GM08714 (cell line): Measurements from ENCODE around the gene WDR88.
"Not testable (repeated sequence)": the region's sequence is repeated elsewhere in the genome, so short reads cannot be mapped to it uniquely, and the experiment has no call there.

ENCODE experiments used
- H3K4me3 ChIP-seq: fragments of 200-500 bp; sonication (Bioruptor generic); 2 replicates; pipeline ENCODE4 v1.5.1; 2014; ENCODE audit warnings: mild to moderate bottlenecking, low read length, inconsistent platforms
- ZNF274 ChIP-seq: IDR thresholded peaks from 2 replicates; pipeline ENCODE4 v1.6.1; 2012; ENCODE audit warnings: mild to moderate bottlenecking, low read depth, low read length

WDR88 gene

DNA sequence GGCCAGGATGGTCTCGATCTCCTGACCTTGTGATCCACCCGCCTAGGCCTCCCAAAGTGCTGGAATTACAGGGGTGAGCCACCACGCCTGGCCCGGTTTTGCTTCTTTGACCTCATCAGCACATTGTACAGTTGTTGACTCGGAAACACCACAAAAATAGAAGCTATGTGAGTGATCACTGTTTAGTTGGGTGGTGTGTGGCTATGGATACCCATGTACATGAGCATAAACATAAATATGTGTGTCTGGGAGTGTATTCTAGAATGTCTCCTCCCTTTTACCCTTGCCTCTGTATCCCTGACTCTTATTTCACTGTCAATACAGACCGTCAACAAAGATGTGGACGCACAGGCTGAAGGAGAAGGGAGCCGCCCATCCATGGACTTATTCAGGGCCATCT lies 14.4 kb upstream of the WDR88 start:
- no peak overlapping the region for H3K4me3 ChIP-seq
- TF ChIP-seq ZNF274, result no peak

DNA sequence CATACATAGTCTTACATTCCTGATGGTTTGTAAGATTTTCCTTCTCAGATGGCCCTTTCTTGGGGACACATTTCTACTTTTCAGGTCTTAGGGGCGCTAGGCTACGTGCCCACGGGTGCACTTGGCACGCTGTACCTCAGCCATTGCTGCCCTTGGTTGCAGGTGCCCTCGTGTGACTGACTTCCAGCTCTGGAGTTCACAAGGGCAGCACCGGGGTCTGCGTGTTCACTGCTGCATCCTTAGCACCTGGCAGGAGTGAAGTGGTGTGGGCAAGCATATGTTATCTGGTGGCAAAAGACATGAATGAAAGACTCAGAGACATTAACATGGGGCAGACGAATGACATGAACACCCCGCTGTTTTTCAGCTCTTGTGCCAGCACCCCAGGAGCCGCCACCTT lies 13.3 kb upstream of the WDR88 start:
- no peak for TF ChIP-seq ZNF274
- no peak overlapping the region for H3K4me3 ChIP-seq

DNA sequence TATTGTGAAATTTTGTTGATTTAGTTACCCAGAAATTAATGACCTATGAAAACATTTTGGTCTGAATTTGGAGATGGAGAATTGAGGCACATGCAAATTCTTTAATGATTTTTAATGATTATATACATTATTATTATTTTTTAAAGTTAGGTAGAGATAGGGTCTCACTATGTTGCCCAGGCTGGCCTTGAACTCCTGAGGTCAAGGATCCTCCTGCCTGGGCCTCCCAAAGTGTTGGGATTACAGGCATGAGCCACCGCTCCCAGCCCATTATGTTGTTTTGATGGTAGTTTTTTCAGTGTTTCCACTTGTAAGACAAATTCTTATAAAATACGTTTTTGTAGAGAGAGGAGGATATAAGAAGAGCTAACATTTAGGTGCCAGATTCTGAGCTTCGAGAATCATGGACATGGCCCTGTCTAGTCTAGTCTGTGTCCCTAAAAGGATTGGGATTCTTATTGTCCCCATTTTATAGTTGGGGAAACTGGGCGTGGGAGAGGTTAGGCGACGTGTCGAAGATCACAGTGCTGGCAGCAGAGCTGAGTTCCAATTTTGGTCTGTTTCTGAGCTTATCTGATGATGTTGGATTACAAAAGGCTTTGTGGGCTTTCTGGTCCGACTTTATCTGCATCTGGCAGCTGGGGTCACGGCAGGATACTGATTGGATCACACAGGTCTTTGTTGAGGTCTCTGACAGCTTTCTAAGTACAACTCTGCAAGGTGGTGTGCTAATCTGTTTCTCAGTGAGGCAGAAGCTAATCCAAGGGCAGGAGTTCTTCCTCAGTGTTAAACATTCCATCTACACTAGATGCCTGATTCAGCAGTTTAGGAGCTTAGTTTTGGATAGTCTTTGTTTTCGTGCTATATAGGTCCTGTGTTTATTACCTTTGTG lies 7.5 kb upstream of the WDR88 start:
- no peak overlapping the region for H3K4me3 ChIP-seq
- no peak for TF ChIP-seq ZNF274

DNA sequence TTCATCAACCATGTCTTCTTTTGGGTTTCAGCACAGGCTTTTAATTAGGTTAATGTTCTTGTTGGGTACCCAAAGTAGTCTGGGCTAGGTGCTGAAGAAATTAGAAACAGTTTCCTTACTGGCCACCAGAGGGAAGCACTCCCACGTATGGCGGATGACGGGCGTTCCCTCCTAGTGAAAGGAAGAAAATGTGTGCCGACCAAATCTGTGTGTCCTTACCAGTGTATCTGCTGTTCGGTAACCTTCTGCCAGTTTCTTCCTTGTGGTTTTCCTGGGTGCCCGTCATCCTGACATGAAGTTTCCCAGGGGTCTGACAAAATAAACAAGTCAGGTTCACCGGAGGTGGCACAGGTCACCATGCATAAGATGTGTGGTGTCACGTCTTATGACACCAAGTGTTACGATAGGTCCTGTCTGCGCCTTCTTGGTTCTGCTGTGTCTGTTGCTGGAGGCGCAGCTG lies 6.0 kb upstream of the WDR88 start:
- H3K4me3 ChIP-seq, result no peak overlapping the region
- no peak for TF ChIP-seq ZNF274

DNA sequence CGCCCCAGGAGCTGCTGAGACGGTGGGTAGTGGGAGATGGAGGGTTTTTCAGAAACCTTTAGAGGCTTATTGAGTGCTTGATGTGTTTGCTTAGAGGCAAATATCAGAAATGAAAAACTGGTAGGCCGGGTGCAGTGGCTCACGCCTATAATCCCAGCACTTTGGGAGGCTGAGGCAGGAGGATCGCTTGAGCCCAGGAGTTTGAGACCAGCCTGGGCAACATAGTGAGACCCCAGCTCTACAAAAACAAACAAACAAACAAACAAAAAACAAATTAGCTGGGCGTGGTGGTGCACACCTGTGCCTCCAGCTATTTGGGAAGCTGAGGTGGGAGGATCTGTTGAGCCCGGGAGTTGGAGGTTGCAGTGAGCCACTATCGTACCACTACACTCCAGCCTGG lies 5.2 kb upstream of the WDR88 start:
- not testable (repeated sequence) for H3K4me3 ChIP-seq

DNA sequence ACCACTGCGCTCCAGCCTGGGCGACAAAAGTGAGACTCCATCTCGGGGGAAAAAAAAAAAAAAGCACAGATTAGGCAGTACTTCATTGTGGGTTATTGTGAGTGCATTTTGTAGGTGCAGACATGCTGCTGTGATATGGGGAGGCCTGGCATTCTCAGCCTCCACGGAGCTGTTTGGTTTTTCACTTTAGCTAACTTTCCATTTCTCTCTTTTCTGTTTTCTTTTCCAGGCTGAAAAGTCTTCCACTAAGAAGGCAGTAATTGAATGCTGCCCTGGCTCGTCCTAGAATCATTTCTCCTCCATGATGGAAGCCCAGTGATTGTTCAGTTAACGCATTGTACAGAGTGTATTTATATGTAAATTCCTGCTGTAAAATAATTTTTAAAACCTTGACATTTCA lies 2.0 kb upstream of the WDR88 start:
- TF ChIP-seq ZNF274, result no peak
- no peak overlapping the region for H3K4me3 ChIP-seq

DNA sequence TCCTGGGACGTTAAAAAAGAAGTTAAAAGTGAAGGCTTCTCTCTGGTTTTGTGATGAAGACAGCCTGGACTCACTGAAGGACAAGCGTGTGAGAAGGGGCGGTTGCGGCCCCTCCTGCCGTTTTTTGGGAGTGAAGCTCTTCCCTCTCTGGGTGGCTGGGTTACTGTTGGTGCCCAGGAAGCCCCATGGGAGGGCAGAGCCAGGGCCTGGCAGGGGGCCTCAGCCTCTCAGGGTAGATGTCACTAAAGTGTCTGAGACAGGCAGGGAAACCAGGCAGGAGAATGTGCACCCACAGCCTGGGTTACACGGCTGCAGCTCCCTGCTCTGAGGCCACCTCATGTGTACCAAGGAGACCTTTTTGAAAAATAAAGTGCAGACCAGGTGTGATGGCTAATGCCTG lies 1.5 kb upstream of the WDR88 start:
- TF ChIP-seq ZNF274, result no peak
- no peak overlapping the region for H3K4me3 ChIP-seq

DNA sequence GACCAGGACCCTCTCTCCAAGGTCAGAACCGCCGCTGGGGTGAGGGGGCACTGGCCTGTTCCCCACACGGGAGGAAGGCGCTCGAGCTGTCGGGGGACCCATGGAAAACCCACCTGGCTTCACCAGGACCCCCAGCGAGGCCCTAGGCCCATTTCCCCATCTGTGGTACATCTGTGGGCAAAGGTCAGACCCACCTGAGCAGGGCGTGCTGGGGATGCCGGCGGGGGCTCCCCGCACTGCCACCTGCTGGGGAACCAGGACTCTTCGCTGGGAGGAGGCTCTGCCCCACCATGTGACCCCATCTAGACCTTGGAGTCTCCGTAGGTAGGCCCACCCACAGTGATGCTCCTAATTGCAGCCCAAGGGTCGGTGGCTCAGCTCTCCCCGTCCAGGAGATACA lies 511 bp downstream of the WDR88 start:
- no peak overlapping the region for H3K4me3 ChIP-seq
- TF ChIP-seq ZNF274, result no peak

DNA sequence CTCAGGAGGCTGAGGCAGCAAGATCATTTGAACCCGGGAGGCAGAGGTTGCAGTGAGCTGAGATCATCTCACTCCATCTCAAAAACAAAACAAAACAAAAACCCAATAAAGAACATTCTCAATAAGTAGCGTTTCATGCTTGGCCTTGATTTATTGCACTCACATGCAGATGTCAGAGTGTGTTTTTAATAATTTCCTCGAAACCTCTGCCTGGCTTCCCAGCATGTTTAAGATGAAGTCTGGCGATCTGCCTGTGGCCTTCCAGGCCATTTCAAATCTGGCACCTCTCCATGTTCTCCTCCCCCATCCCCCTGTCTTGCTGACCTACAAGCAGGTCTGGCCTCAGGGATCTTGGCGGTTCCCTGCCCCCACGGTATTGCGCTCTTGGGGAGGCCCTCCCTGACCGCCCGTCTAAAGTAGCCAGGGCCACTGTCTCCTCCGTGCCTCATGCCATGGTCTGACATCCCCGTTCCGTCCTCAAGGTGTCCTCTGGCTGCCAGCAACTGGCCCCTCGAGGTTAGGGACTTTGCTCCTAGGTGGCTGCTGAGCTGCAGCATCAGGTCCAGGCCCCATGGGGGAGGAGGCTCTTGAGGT lies 1.6 kb downstream of the WDR88 start:
- no peak overlapping the region for H3K4me3 ChIP-seq
- no peak for TF ChIP-seq ZNF274

DNA sequence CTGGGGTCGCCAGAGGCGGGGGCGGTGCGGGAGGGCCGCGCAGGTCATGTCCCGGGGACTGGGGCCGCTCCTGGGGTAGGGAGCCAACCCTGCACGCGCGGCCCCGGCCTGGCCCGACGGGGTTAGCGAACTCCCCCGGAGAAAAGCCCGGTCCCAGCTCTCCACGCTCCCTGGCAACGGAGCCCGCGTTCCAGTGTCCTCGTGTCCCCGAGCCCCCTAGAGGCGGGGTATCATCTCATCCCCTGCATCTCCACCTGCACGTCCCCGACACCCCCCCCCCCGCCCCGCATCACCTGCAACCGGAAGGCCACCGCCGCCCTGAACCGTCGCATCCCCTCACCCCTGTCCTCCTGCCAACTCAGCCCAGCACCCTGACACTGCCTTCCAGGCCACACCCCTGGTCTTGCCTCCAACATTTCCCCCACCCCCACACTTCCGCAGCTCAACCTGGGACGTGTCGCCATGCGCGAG lies 2.7 kb downstream of the WDR88 start:
- no peak overlapping the region for H3K4me3 ChIP-seq
- no peak for TF ChIP-seq ZNF274

DNA sequence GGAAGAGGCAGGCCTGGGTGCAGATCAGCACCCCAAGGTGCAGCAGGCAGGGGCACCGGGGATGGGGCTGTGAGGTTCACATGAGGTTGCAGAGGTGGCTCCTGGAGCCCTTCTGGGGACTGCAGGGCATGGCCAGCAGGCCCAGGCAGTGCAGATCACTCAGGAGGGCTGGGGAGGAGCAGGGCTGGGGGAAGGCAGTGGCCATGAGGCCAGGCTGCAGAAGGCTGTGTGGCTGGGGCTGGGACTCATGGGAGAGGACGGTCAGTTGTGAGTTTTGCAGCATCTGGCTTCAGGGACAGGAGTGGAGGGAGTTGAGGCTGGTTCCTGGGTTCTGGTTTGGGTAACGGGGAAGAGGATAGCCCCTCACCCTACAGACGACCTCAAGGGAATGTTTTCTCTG lies 7.3 kb downstream of the WDR88 start:
- no peak overlapping the region for H3K4me3 ChIP-seq
- TF ChIP-seq ZNF274, result no peak

DNA sequence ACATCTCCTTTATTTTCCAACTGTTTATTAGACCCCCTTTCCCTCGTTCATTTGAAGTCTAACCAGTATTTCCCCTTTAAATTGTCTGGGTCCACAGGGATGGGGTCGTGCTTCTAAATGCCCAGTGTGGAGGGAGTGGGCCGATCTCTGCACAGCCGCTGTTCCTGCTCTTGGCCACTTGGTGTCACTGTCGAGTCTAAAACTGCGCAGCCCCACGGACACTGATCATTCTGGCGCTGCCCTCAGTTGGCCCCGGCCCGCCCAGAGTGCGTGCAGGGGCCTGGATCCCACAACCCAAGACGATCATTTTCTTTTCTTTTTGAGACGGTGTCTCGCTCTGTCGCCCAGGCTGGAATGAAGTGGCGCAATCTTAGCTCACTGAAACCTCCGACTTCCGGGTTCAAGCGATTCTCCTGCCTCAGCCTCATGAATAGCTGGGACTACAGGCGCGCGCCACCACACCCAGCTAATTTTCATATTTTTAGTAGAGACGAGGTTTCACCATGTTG lies 12.0 kb downstream of the WDR88 start:
- no peak for TF ChIP-seq ZNF274
- no peak overlapping the region for H3K4me3 ChIP-seq

DNA sequence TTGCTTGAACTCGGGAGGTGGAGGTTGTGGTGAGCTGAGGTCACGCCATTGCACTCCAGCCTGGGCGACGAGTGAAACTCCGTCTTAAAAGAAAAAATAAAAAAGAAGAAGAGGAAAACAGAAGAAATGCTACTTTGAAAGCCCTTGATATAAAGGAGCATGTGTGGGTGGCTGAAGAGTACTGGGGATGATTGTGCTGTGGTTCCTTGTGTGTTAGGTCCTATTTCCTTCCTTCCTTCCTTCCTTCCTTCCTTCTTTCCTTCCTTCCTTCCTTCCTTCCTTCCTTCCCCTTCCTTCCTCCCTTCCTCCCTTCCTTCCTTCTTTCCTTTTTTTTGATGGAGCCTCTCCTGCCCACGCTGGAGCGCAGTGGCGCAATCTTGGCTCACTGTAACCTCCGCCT lies 14.3 kb downstream of the WDR88 start:
- no peak for TF ChIP-seq ZNF274
- no peak overlapping the region for H3K4me3 ChIP-seq

DNA sequence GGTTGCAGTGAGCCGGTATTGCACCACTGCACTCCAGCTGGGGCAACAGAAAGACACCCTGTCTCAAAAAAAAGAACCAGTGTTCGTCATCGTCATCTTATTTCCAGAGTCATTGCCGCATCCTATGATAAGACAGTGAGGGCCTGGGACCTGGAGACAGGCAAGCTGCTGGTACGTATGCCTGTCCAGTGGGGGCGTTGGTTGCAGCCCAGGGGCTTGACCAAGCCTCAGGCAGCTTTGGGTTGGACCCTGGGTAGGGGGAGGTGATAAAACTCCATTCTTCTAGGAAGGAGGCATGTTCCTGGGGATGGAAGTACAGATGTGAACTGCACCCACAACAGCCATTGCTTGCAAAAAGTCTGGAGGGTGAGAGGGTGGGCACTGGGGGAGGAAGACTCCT lies 15.6 kb downstream of the WDR88 start:
- no peak for TF ChIP-seq ZNF274
- H3K4me3 ChIP-seq, result no peak overlapping the region

DNA sequence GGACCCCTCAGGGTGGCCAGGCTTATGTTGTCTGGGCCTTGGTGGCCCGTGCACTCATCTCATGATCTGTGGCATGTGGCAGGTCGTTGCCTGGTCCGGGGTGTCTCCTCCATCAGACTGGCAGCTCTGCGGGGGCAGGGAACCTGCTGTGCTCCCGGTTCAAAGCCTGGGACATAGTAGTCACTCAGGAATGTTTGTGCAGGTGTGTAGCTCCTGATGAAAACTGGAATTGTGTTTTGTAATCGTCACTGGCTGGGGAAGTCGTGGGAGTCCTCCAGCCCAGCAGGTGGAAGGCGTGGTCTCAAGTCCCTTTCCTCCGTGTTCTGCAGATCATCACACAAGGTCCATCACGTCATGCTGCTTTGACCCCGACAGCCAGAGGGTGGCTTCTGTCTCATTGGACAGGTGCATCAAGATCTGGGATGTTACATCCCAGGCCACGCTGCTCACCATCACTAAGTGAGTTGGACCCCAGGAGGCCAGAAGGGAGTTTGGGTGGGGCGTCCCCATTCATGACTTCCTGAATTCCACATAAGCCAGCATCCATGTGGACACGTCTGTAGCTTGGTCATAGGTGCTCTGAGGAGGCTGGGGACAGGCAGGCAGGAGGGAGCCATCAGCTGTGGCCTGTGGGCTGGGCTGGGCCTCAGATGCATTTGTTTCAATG lies 19.1 kb downstream of the WDR88 start:
- no peak overlapping the region for H3K4me3 ChIP-seq
- TF ChIP-seq ZNF274, result no peak
